ENCODE results near the gene PLIN3. TPM values are rescaled to one million over a fixed set of nuclear protein-coding genes. Genes with fewer than 3 reads are reported as not detected.
"Not testable (repeated sequence)": the region's sequence is repeated elsewhere in the genome, so short reads cannot be mapped to it uniquely, and the experiment has no call there.

Gene PLIN3
- total RNA-seq, 4 donors from 2014 or later, result 67.3 to 173 (median 147) TPM

DNA sequence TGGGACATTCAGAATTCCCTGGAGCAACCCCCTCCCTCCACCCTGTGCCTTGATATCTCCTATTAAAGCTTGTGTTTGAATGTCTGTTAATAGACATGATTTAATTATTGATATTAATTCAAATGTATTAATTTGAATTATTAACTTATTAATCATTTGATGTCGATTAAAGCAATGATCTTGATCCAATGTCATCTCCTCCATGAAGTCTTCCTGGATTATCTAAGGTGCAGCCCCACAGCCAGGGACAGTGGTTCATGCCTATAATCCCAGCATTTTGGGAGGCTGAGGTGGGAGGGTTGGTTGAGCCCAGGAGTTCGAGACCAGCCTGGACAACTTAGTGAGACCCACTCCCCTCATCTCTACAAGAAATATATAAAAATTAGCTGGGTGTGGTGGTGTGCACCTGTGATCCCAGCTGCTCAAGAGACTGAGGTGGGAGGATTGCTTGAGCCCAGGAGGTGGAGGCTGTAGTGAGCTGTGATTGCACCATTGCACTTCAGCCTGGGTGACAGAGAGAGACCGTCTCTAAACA, 66.3 kb downstream of the PLIN3 start:
- no peak overlapping the region for H3K4me3 ChIP-seq
- no peaks in the 10 kb centered on the region for H3K9me3 ChIP-seq
- DNase-seq, result no peak
- no peak for TF ChIP-seq POLR2A (IDR thresholded peaks at IDR 0.05)
- TF ChIP-seq, protein P1, sequence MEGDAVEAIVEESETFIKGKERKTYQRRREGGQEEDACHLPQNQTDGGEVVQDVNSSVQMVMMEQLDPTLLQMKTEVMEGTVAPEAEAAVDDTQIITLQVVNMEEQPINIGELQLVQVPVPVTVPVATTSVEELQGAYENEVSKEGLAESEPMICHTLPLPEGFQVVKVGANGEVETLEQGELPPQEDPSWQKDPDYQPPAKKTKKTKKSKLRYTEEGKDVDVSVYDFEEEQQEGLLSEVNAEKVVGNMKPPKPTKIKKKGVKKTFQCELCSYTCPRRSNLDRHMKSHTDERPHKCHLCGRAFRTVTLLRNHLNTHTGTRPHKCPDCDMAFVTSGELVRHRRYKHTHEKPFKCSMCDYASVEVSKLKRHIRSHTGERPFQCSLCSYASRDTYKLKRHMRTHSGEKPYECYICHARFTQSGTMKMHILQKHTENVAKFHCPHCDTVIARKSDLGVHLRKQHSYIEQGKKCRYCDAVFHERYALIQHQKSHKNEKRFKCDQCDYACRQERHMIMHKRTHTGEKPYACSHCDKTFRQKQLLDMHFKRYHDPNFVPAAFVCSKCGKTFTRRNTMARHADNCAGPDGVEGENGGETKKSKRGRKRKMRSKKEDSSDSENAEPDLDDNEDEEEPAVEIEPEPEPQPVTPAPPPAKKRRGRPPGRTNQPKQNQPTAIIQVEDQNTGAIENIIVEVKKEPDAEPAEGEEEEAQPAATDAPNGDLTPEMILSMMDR (IDR thresholded peaks at IDR 0.05), result no peak
- intact Hi-C loops (cut with DNase I), result no loop called here
- 61% methylated on average over 3 of the region's 3 CpGs for WGBS, 2 donors
- H3K4me1 ChIP-seq, result peaks cover 11 to 51% (median 15%) of the 10 kb centered on the region in 3 donors
- peaks cover 0 to 29% (median 4%) of the 10 kb centered on the region in 3 donors for H3K36me3 ChIP-seq
- H3K27ac ChIP-seq, result peak overlapping the region; percentile 87 to 94 (median 90)
- H3K27me3 ChIP-seq, result no peaks in the 10 kb centered on the region

DNA sequence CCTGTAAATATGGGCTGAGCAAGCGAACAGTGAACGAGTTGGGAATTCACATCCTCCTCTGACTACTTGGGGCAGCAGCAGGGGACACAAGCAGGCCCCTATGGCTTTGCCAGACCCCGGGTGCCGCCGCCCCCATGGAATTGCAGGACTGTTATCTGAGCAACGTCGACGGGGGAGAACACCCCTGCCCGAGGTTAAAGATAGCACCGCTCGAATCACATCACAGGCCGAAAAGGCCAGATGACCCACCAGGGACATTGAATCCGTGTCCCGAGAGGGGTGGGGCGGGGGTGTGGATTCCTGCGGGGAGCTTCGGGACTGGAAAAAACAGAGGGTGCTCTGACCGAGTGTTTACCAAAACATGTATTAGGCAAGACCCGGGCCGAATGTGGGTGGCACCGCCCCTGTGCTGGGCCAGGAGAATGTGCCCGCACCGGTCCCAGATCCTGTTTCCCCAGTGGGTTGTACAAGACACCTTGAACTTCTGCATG, 66.8 kb downstream of the PLIN3 start:
- TF ChIP-seq, protein P1 (IDR thresholded peaks at IDR 0.05), result no peak
- no peak for TF ChIP-seq POLR2A (IDR thresholded peaks at IDR 0.05)
- no peak for DNase-seq
- H3K4me3 ChIP-seq, result peak overlapping the region in 3 of 4 donors; percentile 12 to 38 (median 16)
- no peaks in the 10 kb centered on the region for H3K27me3 ChIP-seq
- no peaks in the 10 kb centered on the region for H3K9me3 ChIP-seq
- H3K27ac ChIP-seq, result peak overlapping the region; percentile 87 to 94 (median 90)
- peaks cover 0 to 34% (median 4%) of the 10 kb centered on the region in 3 donors for H3K36me3 ChIP-seq
- 49 to 56% methylated on average over 3 to 8 of the region's 23 CpGs for WGBS, 2 donors
- intact Hi-C loops (cut with DNase I), result no loop called here
- H3K4me1 ChIP-seq, result peaks cover 11 to 56% (median 18%) of the 10 kb centered on the region in 3 donors

DNA sequence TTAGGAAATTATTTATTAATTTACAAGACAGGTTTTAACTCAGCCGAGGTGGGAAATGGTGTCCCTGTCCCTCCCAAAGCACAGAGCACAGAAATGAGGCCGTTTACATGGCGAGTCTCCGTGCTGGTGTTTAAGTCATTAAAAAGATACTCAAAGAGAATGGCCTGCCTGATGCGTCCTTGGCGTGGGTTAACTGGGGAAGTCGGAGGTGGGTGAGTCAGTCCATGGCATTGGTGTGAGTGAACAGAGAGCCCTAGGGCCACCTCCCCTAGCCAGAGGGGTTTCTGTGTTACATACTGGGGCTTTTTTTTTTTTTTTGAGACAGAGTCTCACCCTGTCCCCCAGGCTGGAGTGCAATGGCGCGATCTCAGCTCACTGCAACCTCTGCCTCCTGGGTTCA, 72.1 kb downstream of the PLIN3 start:
- Histone ChIP-seq H3K4me3 (peak overlapping the region in 2 of 4 donors; percentile 15 to 27), H3K27ac (peak overlapping the region; percentile 11 to 98 (median 86)), H3K27me3 (no peaks in the 10 kb centered on the region), H3K4me1 (peaks cover 33 to 65% (median 44%) of the 10 kb centered on the region in 3 donors), H3K9me3 (no peaks in the 10 kb centered on the region), H3K36me3 (peaks cover 8 to 68% (median 11%) of the 10 kb centered on the region in 3 donors)
- DNase-seq, result no peak
- TF ChIP-seq, protein P1 (IDR thresholded peaks at IDR 0.05), result no peak
- TF ChIP-seq POLR2A (IDR thresholded peaks at IDR 0.05), result no peak
- WGBS, 2 donors, result 42 to 51% methylated on average over 9 of the region's 9 CpGs
- intact Hi-C loops (cut with DNase I), result no loop called here

DNA sequence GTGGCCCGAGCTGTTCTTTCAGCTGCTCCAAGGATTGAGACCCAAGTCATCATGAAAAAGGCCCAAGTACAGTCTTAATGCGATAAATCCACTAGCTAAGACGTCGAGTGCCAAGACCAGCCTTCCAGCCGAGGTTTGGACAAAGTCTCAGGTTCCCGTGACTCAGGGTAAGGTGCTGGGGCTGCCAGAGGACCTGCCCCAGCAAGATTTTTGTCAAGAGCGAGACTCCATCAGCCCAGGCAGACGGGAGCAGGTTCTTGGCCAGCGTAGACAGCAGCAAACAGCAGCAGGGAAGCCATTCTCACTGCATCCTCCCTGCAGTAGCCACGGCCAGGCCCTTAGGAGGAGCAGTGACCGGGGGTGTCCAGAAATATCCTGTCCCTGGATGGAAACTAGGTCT, 72.5 kb downstream of the PLIN3 start:
- DNase-seq, result no peak
- peak overlapping the region; percentile 11 to 98 (median 86) for H3K27ac ChIP-seq
- peak overlapping the region in 2 of 4 donors; percentile 15 to 27 for H3K4me3 ChIP-seq

DNA sequence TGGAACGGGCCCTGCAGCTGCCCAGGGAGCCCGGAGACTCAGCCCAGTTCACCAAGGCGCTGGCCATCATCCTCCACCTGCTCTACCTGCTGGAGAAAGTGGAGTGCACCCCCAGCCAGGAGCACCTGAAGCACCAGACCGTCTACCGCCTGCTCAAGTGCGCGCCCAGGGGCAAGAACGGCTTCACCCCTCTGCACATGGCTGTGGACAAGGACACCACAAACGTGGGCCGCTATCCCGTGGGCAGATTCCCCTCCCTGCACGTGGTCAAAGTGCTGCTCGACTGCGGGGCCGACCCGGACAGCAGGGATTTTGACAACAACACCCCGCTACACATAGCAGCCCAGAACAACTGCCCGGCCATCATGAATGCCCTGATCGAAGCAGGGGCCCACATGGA, 74.2 kb downstream of the PLIN3 start:
- 60 to 85% methylated on average over 1 to 8 of the region's 19 CpGs for WGBS, 2 donors
- peak overlapping the region in 3 of 4 donors; percentile 85 to 98 (median 95) for H3K27ac ChIP-seq
- H3K27me3 ChIP-seq, DNase-seq, H3K9me3 ChIP-seq: not testable (repeated sequence)
- intact Hi-C loops (cut with DNase I), result loop anchor here (5.0 kb wide), 1 partner anchor 61 kb away; no protein-coding TSS in a partner anchor
- peak overlapping the region in 3 of 4 donors; percentile 86 to 95 (median 87) for H3K4me3 ChIP-seq
- H3K4me1 ChIP-seq, result peaks cover 28 to 55% (median 40%) of the 10 kb centered on the region in 3 donors
- peaks cover 8 to 59% (median 11%) of the 10 kb centered on the region in 3 donors for H3K36me3 ChIP-seq

More for the DNA sequence above, 72.5 kb downstream of the PLIN3 start:
- peaks cover 29 to 61% (median 40%) of the 10 kb centered on the region in 3 donors for H3K4me1 ChIP-seq
- no peaks in the 10 kb centered on the region for H3K27me3 ChIP-seq
- peaks cover 8 to 68% (median 11%) of the 10 kb centered on the region in 3 donors for H3K36me3 ChIP-seq
- WGBS, 2 donors, result 29 to 74% methylated on average over 3 of the region's 11 CpGs
- intact Hi-C loops (cut with DNase I), result loop anchor here (5.0 kb wide), 1 partner anchor 63 kb away; no protein-coding TSS in a partner anchor
- no peaks in the 10 kb centered on the region for H3K9me3 ChIP-seq
- TF ChIP-seq, protein P1 (IDR thresholded peaks at IDR 0.05), result no peak
- peak in 1 of 4 donors; percentile 18 for TF ChIP-seq POLR2A (IDR thresholded peaks at IDR 0.05)

DNA sequence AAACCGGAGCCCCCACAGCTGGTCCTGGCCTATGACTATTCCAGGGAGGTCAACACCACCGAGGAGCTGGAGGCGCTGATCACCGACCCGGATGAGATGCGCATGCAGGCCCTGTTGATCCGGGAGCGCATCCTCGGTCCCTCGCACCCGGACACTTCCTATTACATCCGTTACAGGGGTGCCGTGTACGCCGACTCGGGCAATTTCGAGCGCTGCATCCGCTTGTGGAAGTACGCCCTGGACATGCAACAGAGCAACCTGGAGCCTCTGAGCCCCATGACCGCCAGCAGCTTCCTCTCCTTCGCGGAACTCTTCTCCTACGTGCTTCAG, 74.6 kb downstream of the PLIN3 start:
- peaks cover 8 to 55% (median 11%) of the 10 kb centered on the region in 3 donors for H3K36me3 ChIP-seq
- H3K4me1 ChIP-seq, result peaks cover 28 to 55% (median 40%) of the 10 kb centered on the region in 3 donors
- not testable (repeated sequence) for DNase-seq, H3K27me3 ChIP-seq, H3K9me3 ChIP-seq
- 49 to 83% methylated on average over 5 to 6 of the region's 24 CpGs for WGBS, 2 donors
- intact Hi-C loops (cut with DNase I), result loop anchor here (5.0 kb wide), 1 partner anchor 61 kb away; no protein-coding TSS in a partner anchor
- H3K4me3 ChIP-seq, result peak overlapping the region; percentile 86 to 99 (median 91)
- peak overlapping the region in 3 of 4 donors; percentile 95 to 99 (median 98) for H3K27ac ChIP-seq

DNA sequence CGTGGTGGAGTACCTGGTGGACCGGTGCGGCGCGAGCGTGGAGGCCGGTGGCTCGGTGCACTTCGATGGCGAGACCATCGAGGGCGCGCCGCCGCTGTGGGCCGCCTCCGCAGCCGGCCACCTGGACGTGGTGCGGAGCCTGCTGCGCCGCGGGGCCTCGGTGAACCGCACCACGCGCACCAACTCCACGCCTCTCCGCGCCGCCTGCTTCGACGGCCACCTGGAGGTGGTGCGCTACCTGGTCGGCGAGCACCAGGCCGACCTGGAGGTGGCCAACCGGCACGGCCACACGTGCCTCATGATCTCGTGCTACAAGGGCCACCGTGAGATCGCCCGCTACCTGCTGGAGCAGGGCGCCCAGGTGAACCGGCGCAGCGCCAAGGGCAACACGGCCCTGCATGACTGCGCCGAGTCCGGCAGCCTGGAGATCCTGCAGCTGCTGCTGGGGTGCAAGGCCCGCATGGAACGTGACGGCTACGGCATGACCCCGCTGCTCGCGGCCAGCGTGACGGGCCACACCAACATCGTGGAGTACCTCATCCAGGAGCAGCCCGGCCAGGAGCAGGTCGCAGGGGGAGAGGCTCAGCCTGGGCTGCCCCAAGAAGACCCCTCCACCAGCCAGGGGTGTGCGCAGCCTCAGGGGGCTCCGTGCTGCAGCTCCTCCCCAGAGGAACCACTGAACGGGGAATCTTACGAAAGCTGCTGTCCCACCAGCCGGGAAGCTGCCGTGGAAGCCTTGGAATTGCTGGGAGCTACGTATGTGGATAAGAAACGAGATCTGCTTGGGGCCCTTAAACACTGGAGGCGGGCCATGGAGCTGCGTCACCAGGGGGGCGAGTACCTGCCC, 75.2 kb downstream of the PLIN3 start:
- H3K27me3 ChIP-seq, H3K9me3 ChIP-seq, DNase-seq: not testable (repeated sequence)
- peaks cover 28 to 55% (median 40%) of the 10 kb centered on the region in 3 donors for H3K4me1 ChIP-seq
- H3K36me3 ChIP-seq, result peaks cover 8 to 49% (median 11%) of the 10 kb centered on the region in 3 donors
- peak overlapping the region; percentile 86 to 99 (median 91) for H3K4me3 ChIP-seq
- intact Hi-C loops (cut with DNase I), result loop anchor here (5.0 kb wide), 1 partner anchor 60 kb away; no protein-coding TSS in a partner anchor
- peak overlapping the region; percentile 94 to 99 (median 96) for H3K27ac ChIP-seq
- 27 to 49% methylated on average over 7 to 9 of the region's 75 CpGs for WGBS, 2 donors

Data from esophagus squamous epithelium (tissue), 5 donors.